ENCODE data around the gene SLC2A4.

Gene SLC2A4

DNA sequence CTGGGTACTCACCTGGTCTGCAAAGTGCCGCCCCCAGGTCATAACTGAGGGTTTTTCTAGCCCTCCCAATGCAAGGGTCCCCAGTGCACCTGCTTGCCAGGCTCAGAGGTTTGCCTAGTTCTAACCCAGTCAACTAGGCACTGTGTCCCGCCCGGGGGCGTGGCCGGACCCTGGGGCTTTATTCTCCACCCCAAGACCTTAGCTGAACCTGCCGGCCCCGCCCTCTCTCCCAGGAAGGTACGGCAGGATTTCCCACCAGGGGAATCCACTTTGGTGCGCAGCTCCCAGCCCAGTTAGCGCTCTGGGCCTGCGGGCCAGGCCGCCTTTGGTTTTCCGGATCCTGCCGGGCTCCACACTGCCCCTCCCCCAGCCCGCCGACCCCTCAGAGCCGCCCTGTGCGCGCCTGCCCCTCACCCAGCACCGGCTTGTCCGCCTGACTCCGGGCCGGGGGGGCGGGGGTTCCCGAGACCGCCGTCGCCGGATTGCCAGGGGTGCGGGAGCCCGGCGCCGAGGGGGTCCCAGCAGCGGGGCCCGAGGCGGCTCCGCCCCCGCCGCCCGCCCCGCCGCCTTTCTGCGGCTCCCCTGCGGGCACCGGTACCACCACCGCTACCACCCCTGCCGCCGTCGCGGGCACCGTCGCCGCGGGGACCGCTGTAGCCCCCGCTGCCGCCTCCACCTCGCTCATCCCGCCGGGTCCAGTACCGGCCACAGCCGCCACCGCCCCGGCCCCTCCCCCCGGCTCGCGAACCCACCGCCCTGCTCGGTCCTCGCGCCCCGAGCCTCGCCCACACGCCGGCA is 12.5 kb downstream of the SLC2A4 start:
- Mint-ChIP-seq H3K27ac (no peak overlapping the region), H3K36me3 (no peaks in the 10 kb centered on the region), H3K27me3 (peaks cover 96% of the 10 kb centered on the region), H3K4me3 (no peak overlapping the region), H3K9me3 (no peaks in the 10 kb centered on the region), H3K4me1 (peaks cover 28% of the 10 kb centered on the region)
- DNase-seq, result peak; percentile 59
- CTCF ChIA-PET, result interaction anchor here (0.6 kb wide), 1 partner anchor 444 kb away, joined by 3 read pairs; no protein-coding TSS in a partner anchor

DNA sequence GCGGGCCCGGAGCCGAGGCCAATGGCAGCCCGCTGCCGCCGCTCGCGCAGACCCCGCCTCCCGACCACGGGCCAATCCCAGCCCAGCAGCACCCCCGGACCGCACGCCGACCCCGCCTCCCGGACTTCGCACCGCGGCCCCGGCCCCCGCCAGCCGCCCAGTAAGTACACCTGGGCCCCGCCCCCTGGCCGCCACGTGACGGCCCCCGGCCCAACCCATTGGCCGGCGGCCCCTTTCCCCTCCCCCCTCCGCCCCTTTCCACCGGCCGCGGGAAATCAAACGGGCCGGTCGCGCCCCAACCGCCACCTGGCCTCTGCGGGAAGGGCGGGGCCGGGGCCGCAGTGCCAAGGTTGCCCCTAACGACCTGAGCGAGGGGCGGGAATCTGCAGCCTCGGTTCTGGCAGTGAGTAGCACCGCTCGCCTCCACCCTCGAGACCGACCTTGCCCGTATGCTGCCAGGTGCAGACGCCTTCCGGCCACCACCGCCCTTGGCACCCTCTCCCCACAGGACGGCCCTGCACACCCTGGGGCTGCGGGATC is 13.2 kb downstream of the SLC2A4 start, which contains the start of gene YBX2:
Gene YBX2, minus strand, starts transcription at position 26 of the 540 bp plus-strand sequence. CDS start 139 bp downstream, outside the sequence.
- Mint-ChIP-seq H3K27me3 (peaks cover 93% of the 10 kb centered on the region), H3K4me1 (peaks cover 28% of the 10 kb centered on the region), H3K9me3 (no peaks in the 10 kb centered on the region), H3K27ac (peak within 1 kb of the TSS; percentile 2), H3K36me3 (no peaks in the 10 kb centered on the region), H3K4me3 (peak within 1 kb of the TSS; percentile 74)
- CTCF ChIA-PET, result no interaction called here
- DNase-seq, result peak; percentile 85

DNA sequence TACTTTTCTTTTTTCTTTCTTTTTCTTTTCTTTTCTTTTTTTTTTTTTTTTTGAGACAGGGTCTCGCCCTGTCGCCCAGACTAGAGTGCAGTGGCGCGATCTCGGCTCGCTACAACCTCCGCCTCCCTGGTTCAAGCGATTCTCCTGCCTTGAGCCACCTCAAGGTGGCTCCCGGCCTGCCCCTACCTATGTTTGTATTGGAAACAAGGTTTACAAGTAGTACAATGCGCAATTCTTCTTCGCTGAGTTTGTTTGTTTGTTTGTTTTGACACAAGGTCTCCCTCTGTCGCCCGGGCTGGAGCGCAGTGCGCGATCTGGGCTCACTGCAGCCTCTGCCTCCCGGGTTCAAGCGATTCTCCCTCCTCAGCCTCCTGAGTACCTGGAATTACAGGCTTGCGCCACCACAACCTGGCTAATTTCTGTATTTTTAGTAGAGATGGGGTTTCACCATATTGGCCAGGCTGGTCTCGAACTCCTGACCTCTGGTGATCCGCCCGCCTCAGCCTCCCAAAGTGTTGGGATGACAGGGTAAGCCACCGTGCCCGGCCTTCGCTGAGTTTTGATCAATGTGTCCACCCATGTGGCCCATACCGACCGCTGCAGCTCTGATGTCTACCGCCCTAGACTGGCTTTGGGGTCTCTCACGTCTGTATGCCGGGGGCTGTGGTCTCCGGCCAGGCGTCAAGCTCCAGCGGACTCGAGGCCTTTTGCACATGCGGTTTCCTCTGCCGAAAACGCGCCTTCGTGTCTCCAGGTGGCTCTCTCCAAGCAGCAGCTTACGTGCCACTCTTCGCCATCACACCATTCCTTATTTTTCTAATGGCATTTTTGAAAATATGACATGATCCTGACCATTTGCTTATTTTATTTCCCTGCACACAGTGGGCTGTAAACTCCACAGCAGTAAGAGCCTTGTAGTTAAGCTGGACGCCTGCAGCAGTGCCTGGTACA is 14.0 kb downstream of the SLC2A4 start:
- Mint-ChIP-seq H3K4me3 (peak overlapping the region; percentile 74), H3K9me3 (no peaks in the 10 kb centered on the region), H3K36me3 (no peaks in the 10 kb centered on the region), H3K4me1 (peaks cover 28% of the 10 kb centered on the region), H3K27ac (peak overlapping the region; percentile 52), H3K27me3 (peaks cover 93% of the 10 kb centered on the region)
- CTCF ChIA-PET, result interaction anchor here (0.6 to 5.8 kb wide), 20 partner anchors 10 to 250 kb away, joined by 3 to 78 read pairs (median 3); partner anchors contain the start of genes ACADVL, DLG4, NEURL4 and SLC2A4
- DNase-seq, result no peak

DNA sequence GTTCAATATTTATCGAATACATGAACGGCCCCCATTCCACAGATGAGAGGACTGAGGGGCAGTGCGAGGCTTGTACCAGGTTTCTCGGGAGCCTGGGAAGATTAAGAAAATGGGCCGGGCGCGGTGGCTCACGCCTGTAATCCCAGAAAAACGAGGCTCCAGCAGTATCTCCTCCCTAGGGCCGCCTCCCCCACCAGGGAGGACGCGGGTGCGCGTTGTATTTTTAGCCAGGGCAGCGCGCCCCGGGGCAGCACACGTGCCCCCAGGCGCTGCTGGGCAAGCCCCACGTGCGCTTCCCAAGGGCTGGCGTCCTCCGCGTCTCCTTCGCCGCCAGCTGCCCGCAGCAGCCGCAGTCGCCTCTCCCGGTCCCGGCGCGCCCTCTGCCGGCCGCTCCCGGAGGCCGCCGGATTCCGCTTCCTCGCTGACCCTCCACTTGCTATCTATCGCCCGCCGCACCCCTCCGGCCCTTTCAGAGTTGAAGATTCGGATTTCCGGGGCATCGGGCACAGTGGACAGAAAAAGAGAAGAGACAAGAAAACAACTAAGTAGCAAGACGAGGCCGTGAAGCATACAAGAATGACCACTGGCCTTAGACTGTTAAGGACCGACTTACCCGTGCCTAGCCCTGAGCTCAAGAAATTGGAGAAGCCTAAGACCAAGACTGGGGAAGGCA is 14.8 kb downstream of the SLC2A4 start:
- peak; percentile 71 for DNase-seq
- Mint-ChIP-seq H3K27ac (peak overlapping the region; percentile 52), H3K9me3 (no peaks in the 10 kb centered on the region), H3K4me1 (peaks cover 28% of the 10 kb centered on the region), H3K36me3 (no peaks in the 10 kb centered on the region), H3K27me3 (peaks cover 91% of the 10 kb centered on the region), H3K4me3 (no peak overlapping the region)
- CTCF ChIA-PET, result interaction anchor here (0.6 to 5.8 kb wide), 22 partner anchors 9 to 250 kb away, joined by 3 to 78 read pairs (median 3); partner anchors contain the start of genes ACADVL, DLG4, GABARAP and NEURL4

DNA sequence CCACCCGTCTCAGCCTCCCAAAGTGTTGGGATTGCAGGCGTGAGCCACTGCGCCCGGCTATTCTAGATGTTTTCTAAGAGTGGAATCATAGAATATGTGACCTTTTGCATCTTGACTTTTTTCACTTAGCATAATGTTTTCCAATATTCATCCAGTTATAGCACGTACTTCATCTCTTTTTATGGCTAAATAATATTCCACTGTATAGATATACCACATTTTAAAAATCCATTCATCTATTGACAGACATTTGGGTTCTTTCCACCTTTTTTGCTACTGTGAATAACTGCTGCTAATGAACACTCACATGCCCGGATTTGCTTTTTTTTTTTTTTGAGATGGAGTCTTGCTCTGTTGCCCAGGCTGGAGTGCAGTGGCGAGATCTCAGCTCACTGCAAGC is 22.7 kb downstream of the SLC2A4 start:
- CTCF ChIA-PET, result interaction anchor here (1.1 to 2.5 kb wide), 2 partner anchors 8 to 20 kb away, joined by 4 to 11 read pairs; no protein-coding TSS in a partner anchor
- H3K9me3 Mint-ChIP-seq, result no peaks in the 10 kb centered on the region
- DNase-seq, result no peak
- H3K4me1 Mint-ChIP-seq, result peaks cover 18% of the 10 kb centered on the region
- no peak overlapping the region for H3K4me3 Mint-ChIP-seq
- H3K27me3 Mint-ChIP-seq, result peaks cover 26% of the 10 kb centered on the region
- H3K27ac Mint-ChIP-seq, result peak overlapping the region; percentile 3
- H3K36me3 Mint-ChIP-seq, result peaks cover 8% of the 10 kb centered on the region

DNA sequence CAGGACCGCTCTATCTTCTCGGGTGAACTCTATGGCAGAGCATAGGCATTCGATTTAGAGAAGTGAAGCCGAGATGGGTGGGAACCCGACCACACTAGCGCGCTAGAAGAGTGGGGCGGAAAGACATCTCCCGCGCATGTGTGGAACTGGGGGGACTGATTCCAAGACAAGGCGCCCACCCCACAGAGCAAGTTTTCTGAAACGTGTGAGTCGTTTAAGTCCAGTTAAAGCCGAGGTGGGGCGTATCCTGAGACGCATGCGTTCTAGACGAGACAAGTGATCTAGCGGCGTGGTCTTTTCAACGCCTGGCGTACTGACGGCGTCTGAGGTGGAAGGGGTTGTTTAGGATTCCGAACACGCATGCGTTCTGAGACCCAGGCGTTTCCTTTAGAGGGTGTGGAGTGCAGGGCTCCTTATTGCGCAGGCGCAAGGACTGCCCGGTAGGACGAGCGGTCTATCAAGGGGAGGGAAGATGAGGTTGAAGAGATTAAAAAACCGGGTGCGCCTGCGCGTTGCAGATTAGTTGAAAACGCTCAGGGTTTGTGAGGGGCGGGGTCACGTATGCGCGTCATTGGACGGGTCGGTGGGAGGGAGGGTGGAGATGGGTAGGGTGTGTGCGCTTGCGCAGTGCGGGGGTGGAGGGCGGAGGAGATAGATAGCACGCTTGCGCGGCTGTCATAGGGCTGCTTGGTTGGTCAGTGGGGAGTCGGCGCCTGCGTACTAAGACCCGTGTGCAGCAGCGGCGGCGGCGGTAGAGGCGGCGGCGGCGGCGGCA is 25.6 kb downstream of the SLC2A4 start, which contains the start of gene EIF5A:
Gene EIF5A, plus strand, starts transcription at position 718 of the 775 bp plus-strand sequence. CDS start 2,008 bp downstream, outside the sequence.
- H3K4me1 Mint-ChIP-seq, result peaks cover 45% of the 10 kb centered on the region
- CTCF ChIA-PET, result no interaction called here

DNA sequence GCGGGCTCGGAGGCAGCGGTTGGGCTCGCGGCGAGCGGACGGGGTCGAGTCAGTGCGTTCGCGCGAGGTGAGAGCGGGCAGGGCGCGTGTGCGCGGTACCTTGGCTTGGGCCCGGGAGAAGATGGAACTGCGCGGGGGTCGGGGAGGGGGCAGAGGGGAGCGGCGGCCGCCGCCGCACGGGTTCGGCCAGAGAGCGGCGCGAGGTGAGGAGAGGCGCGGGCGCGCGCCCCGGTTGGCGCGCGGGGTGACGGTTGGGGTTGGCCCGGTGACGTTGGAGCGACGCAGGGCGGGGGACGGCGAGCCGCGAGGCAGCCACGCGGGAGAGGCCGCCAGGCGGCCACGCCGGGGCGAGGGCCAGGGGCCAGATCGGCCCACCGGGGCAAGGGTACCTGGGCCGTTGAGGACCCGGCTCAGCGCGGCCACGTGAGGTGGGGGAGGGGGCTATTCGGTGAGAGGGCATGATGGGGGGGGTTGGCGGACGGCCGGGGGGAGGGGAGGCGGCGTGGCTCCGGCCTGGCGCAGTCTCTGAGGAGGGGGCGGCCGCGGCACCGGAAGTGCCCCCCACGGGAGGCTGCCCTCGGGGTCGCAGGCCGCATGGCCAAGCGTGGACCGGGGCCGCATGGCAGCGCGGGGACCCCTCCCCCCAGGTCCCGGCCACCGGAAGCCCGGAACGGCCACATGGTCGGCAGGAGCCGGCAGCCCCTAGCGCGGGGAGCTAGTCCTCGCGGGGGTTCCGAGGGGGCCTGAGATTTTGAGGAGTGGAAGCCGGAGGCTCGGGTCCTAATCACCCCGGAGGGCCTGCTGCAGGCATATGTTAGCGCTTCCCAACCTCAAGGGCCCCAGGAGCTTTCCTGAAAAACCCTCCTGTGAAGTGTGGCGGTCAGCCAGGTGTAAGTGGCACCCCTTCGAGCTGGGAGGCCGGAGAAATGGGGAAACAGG is 26.4 kb downstream of the SLC2A4 start:
- peak; percentile 72 for DNase-seq
- H3K27me3 Mint-ChIP-seq, result peaks cover 4% of the 10 kb centered on the region
- H3K36me3 Mint-ChIP-seq, result peaks cover 40% of the 10 kb centered on the region
- peaks cover 52% of the 10 kb centered on the region for H3K4me1 Mint-ChIP-seq
- peak overlapping the region; percentile 96 for H3K4me3 Mint-ChIP-seq
- H3K9me3 Mint-ChIP-seq, result no peaks in the 10 kb centered on the region
- CTCF ChIA-PET, result interaction anchor here (3.7 kb wide), 1 partner anchor 28 kb away, joined by 11 read pairs; the partner anchor contains the start of gene ACAP1
- peak overlapping the region; percentile 100 for H3K27ac Mint-ChIP-seq

More for the DNA sequence above, 25.6 kb downstream of the SLC2A4 start, which contains the start of gene EIF5A:
- Mint-ChIP-seq H3K27ac (peak within 1 kb of the TSS; percentile 100), H3K9me3 (no peaks in the 10 kb centered on the region), H3K36me3 (peaks cover 33% of the 10 kb centered on the region), H3K4me3 (peak within 1 kb of the TSS; percentile 96), H3K27me3 (peaks cover 4% of the 10 kb centered on the region)
- peak; percentile 100 for DNase-seq

DNA sequence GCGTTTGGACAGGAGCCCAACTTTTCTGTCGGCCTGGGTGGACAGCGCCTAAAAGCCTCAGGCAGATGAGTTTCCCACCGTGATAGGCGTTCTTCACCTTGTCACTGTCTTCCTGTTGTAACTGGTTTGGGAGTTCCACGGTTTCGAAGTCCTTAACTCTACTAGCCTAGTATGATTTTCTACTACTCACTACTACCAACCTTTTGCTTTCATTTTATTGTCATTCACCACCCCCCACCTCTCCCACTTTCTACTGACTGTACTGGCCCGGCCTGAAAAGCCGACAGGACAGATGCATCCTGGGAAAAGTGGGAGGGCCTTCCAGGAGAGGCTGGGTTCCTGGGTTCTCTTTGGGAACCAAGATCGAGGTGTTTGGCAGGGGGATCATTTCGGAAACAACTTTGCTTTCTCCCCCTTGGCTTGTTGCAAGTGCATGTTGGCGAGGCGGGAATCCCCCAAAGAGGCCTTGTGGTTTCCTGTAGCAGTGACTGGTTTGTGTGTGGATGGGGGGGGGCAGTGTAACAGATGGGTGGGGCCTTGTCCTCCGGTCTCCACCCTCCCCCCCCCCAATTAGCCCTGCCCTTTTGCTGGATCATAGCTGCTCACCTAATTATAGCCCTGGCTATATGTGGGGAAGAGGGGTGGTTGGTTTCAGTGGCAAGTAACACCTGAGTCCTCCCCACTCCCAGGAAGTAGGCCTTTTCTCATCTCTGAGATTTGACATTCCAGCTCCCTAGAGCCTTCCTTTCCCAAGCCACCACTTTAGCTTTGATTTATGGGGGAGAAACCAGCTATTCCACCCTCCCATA is 27.3 kb downstream of the SLC2A4 start:
- Mint-ChIP-seq H3K36me3 (peaks cover 47% of the 10 kb centered on the region), H3K27me3 (no peaks in the 10 kb centered on the region), H3K27ac (peak overlapping the region; percentile 100), H3K4me3 (peak overlapping the region; percentile 96), H3K9me3 (no peaks in the 10 kb centered on the region), H3K4me1 (peaks cover 61% of the 10 kb centered on the region)
- DNase-seq, result peak; percentile 88
- CTCF ChIA-PET, result interaction anchor here (1.6 to 3.7 kb wide), 3 partner anchors 14 to 28 kb away, joined by 3 to 11 read pairs (median 5); partner anchors contain the start of gene ACAP1

DNA sequence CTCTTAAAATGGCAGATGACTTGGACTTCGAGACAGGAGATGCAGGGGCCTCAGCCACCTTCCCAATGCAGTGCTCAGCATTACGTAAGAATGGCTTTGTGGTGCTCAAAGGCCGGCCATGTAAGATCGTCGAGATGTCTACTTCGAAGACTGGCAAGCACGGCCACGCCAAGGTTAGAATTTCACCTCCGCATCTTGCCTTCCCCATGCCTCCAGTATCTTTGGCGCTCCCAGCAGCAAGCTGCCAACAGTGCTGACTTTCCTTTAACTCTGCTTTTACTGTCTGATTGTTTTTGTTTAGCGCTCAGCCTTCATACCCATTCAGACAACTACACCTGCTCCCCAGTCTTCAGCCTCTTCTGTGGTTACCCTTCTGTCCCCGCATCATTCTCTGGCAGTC is 28.1 kb downstream of the SLC2A4 start:
- peaks cover 69% of the 10 kb centered on the region for H3K4me1 Mint-ChIP-seq
- CTCF ChIA-PET, result interaction anchor here (1.6 to 3.7 kb wide), 3 partner anchors 14 to 27 kb away, joined by 3 to 11 read pairs (median 5); partner anchors contain the start of gene ACAP1
- peak overlapping the region; percentile 100 for H3K27ac Mint-ChIP-seq
- peak overlapping the region; percentile 96 for H3K4me3 Mint-ChIP-seq
- no peaks in the 10 kb centered on the region for H3K27me3 Mint-ChIP-seq
- H3K36me3 Mint-ChIP-seq, result peaks cover 55% of the 10 kb centered on the region
- no peaks in the 10 kb centered on the region for H3K9me3 Mint-ChIP-seq
- no peak for DNase-seq

DNA sequence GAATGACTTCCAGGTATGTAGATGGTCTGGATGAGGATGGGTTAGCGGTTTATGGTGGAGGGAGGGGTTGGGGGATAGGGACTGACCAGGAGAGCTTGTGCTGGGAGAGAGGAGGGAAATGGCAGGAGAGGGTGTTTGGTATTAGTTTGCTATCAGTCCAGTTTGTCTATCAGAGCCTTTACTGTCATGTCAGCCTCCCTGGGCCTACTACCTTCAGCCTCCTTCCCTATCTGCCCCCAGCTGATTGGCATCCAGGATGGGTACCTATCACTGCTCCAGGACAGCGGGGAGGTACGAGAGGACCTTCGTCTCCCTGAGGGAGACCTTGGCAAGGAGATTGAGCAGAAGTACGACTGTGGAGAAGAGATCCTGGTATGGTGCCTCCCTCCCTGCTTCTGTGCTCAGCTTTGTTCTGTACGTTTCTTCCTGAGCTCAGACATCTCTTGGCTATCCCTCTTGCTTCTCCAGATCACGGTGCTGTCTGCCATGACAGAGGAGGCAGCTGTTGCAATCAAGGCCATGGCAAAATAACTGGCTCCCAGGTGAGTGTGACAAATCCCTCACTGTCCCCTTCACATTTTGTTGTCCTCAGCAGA is 29.7 kb downstream of the SLC2A4 start:
- Mint-ChIP-seq H3K4me1 (peaks cover 72% of the 10 kb centered on the region), H3K27me3 (no peaks in the 10 kb centered on the region), H3K9me3 (no peaks in the 10 kb centered on the region), H3K36me3 (peaks cover 58% of the 10 kb centered on the region), H3K4me3 (peak overlapping the region; percentile 25), H3K27ac (peak overlapping the region; percentile 100)
- CTCF ChIA-PET, result interaction anchor here (3.7 kb wide), 1 partner anchor 25 kb away, joined by 11 read pairs; the partner anchor contains the start of gene ACAP1
- no peak for DNase-seq
